GM23248 (cell line): ENCODE results near the gene LIN37. TPM values are rescaled to one million over a fixed set of nuclear protein-coding genes. Genes with fewer than 3 reads are reported as not detected.

Experiments used
- DNase-seq: peaks from one replicate; pipeline ENCODE4 v3.0.0-alpha.2; 2015
- H2AFZ ChIP-seq: fragments of 200-600 bp; sonication (generic); 2 replicates; pipeline ENCODE4 v1.6.1; 2016; ENCODE audit warnings: antibody characterized with exemption
- H3F3A ChIP-seq: fragments of 200-600 bp; sonication (generic); 2 replicates; pipeline ENCODE4 v1.6.1; 2016; ENCODE audit warnings: mild to moderate bottlenecking, antibody characterized with exemption, mixed run types; ENCODE audit not compliant: insufficient read depth
- H3K27ac ChIP-seq: fragments of 200-600 bp; sonication (generic); 2 replicates; pipeline ENCODE4 v1.5.1; 2016; ENCODE audit warnings: mild to moderate bottlenecking
- H3K27me3 ChIP-seq: fragments of 200-600 bp; sonication (generic); replicated peaks from 2 replicates; pipeline ENCODE4 v1.6.1; 2016; ENCODE audit warnings: mild to moderate bottlenecking; ENCODE audit not compliant: insufficient read depth
- H3K36me3 ChIP-seq: fragments of 200-600 bp; sonication (generic); 2 replicates; pipeline ENCODE4 v1.6.1; 2016; ENCODE audit warnings: low read depth, mild to moderate bottlenecking
- H3K4me1 ChIP-seq: fragments of 200-600 bp; sonication (generic); 2 replicates; pipeline ENCODE4 v1.6.1; 2016; ENCODE audit warnings: mild to moderate bottlenecking; ENCODE audit not compliant: insufficient read depth
- H3K4me2 ChIP-seq: fragments of 200-600 bp; sonication (generic); one replicate; pipeline ENCODE4 v1.6.1; 2016; ENCODE audit warnings: mild to moderate bottlenecking; ENCODE audit not compliant: unreplicated experiment
- H3K4me3 ChIP-seq: fragments of 200-600 bp; sonication (generic); 2 replicates; pipeline ENCODE4 v1.5.1; 2016; ENCODE audit warnings: mild to moderate bottlenecking
- H3K79me2 ChIP-seq: fragments of 200-600 bp; sonication (generic); 2 replicates; pipeline ENCODE4 v1.6.1; 2016; ENCODE audit warnings: mild to moderate bottlenecking; ENCODE audit not compliant: insufficient read depth
- H3K9ac ChIP-seq: fragments of 200-600 bp; sonication (generic); 2 replicates; pipeline ENCODE4 v1.6.1; 2016; ENCODE audit warnings: mild to moderate bottlenecking
- H3K9me2 ChIP-seq: fragments of 200-600 bp; sonication (generic); 2 replicates; pipeline ENCODE4 v1.6.1; 2016; ENCODE audit warnings: mixed run types, mild to moderate bottlenecking, moderate library complexity; ENCODE audit not compliant: insufficient read depth
- H3K9me3 ChIP-seq: fragments of 200-600 bp; sonication (generic); one replicate; pipeline ENCODE4 v1.6.1; 2017; ENCODE audit warnings: low read depth
- H4K20me1 ChIP-seq: fragments of 200-600 bp; sonication (generic); 2 replicates; pipeline ENCODE4 v1.6.0; 2016; ENCODE audit not compliant: insufficient read depth
- EZH2 ChIP-seq: fragments of 200-600 bp; sonication (generic); IDR thresholded peaks from 2 replicates; pipeline ENCODE4 v1.6.1; 2018; ENCODE audit warnings: antibody characterized with exemption, mild to moderate bottlenecking; ENCODE audit not compliant: insufficient read depth, poor library complexity, severe bottlenecking
- EZH2phosphoT487 ChIP-seq: fragments of 200-600 bp; sonication (generic); IDR thresholded peaks from 2 replicates; pipeline ENCODE4 v1.6.1; 2018; ENCODE audit warnings: antibody characterized with exemption, moderate library complexity, mild to moderate bottlenecking, low read depth; ENCODE audit not compliant: insufficient read depth
- WGBS, 2 experiments: methylation state at CpG; one replicate each; pipeline ENCODE4 v1.1.6; 2015 to 2017; ENCODE audit warnings: low lambda C conversion rate in 2 of 2, low coverage in 1 of 2; ENCODE audit errors: missing lambda C conversion rate in 2 of 2; 5-methylcytosine and 5-hydroxymethylcytosine counted together
- in situ Hi-C: fragments of 300-500 bp; cut with MboI; formaldehyde crosslinking; loops from 2 replicates; pipeline ENCODE4 v1.15.0; 2020
- polyA plus RNA-seq: library from polyadenylated mRNA; unstranded; fragments of >200 nt; fragmentation: Nextera tagmentation; extraction: Ambion mirVana; gene quantifications from 2 replicates; pipeline ENCODE4 v1.2.1, GENCODE V29; 2016
- total RNA-seq: library from RNA; depleted of rRNA; stranded (reverse); fragments of >200 nt; shearing (Covaris generic); gene quantifications from 2 replicates; pipeline ENCODE4 v1.2.3, GENCODE V29; 2014

Gene LIN37
- total and polyA plus RNA-seq, 2 experiments from 2014 or later = 9.7 to 12.3 TPM

DNA sequence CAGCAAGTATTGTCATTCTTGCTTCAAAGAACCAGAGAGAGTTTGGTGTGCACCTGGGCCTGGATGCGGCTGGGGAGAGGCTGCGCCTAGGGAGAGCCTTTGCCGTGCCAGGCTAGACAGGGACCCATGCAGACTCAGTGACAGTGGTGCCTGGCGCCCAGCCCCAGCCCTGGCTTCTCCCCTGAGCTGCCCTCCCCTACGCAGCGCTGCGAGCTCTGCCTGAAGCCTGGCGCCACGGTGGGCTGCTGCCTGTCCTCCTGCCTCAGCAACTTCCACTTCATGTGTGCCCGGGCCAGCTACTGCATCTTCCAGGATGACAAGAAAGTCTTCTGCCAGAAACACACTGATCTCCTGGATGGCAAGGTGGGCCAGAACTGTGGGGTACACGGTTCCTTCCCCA is 18.6 kb upstream of the LIN37 start:
- H3K36me3 ChIP-seq = peaks cover 22% of the 10 kb centered on the region; the same call in 1 of the 2 replicates
- no peak for DNase-seq

DNA sequence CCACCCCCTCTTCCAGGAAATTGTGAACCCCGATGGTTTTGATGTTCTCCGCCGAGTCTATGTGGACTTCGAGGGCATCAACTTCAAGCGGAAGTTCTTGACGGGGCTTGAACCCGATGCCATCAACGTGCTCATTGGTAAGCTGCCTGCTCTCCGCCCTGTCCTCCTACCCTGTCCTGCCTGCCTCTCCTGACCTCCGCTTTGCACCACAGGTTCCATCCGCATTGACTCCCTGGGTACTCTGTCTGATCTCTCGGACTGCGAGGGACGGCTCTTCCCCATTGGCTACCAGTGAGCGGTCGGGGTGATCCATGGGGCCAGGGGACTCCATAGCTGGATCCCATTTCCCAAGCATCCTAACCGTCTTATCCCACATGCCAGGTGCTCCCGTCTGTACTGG is 18.1 kb upstream of the LIN37 start:
- Histone ChIP-seq H3K9me2 (no peaks in the 10 kb centered on the region), H3K4me1 (no peaks in the 10 kb centered on the region), H3K79me2 (no peaks in the 10 kb centered on the region), H3K27me3 (no peaks in the 10 kb centered on the region), H2AFZ (no peak overlapping the region), H3F3A (no peaks in the 10 kb centered on the region), H4K20me1 (no peaks in the 10 kb centered on the region), H3K4me3 (no peak overlapping the region), H3K9me3 (no peaks in the 10 kb centered on the region), H3K36me3 (peaks cover 17% of the 10 kb centered on the region; the same call in 1 of the 2 replicates), H3K9ac (no peak overlapping the region), H3K4me2 (no peak overlapping the region), H3K27ac (no peak overlapping the region)
- DNase-seq = no peak
- no peak for TF ChIP-seq EZH2phosphoT487
- in situ Hi-C loops = no loop called here
- WGBS, 2 experiments = 93 to 94% methylated on average over 17 to 18 of the region's 18 CpGs

More for the DNA sequence above, 18.6 kb upstream of the LIN37 start:
- TF ChIP-seq EZH2 (no peak), EZH2phosphoT487 (no peak)
- Histone ChIP-seq H3K27me3 (no peaks in the 10 kb centered on the region), H4K20me1 (no peaks in the 10 kb centered on the region), H3K27ac (no peak overlapping the region), H3K4me3 (no peak overlapping the region), H3K9me3 (no peaks in the 10 kb centered on the region), H3K4me1 (no peaks in the 10 kb centered on the region), H3K9me2 (no peaks in the 10 kb centered on the region), H3F3A (no peaks in the 10 kb centered on the region), H3K4me2 (no peak overlapping the region), H2AFZ (no peak overlapping the region), H3K79me2 (no peaks in the 10 kb centered on the region), H3K9ac (no peak overlapping the region)
- in situ Hi-C loops = no loop called here
- WGBS, 2 experiments = 83 to 88% methylated on average over 9 to 11 of the region's 11 CpGs

DNA sequence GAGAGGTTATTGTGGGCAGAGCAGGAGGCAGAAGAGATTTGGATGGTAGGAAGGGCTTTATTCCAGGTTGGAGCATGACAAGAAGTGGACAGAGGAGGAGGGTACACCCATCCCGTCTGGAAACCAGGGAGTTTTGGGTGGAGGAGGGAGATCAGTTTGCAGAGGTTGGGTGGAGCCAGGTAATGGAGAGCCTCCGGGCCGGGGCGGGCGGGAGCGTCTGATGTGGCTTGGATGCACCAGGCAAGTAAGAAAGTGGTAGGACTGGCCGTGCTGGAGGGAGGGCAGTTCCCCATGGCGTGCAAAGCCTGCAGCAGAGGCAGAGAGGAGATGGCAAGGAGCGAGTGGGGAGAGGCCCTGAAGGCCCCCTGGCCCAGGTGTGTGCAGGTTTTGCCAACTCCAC is 17.0 kb upstream of the LIN37 start:
- 88 to 94% methylated on average over 2 to 9 of the region's 9 CpGs for WGBS, 2 experiments
- no peak overlapping the region for H3K27ac ChIP-seq
- no peaks in the 10 kb centered on the region for H3K9me2 ChIP-seq
- DNase-seq = no peak
- H3K36me3 ChIP-seq = peaks cover 13% of the 10 kb centered on the region; the same call in 1 of the 2 replicates
- in situ Hi-C loops = no loop called here
- no peaks in the 10 kb centered on the region for H3K27me3 ChIP-seq
- no peaks in the 10 kb centered on the region for H4K20me1 ChIP-seq
- H2AFZ ChIP-seq = no peak overlapping the region
- H3K4me1 ChIP-seq = no peaks in the 10 kb centered on the region
- no peak overlapping the region for H3K4me2 ChIP-seq
- no peak overlapping the region for H3K4me3 ChIP-seq
- H3F3A ChIP-seq = no peaks in the 10 kb centered on the region
- TF ChIP-seq EZH2phosphoT487 (no peak), EZH2 (no peak)
- no peak overlapping the region for H3K9ac ChIP-seq
- no peaks in the 10 kb centered on the region for H3K9me3 ChIP-seq
- no peaks in the 10 kb centered on the region for H3K79me2 ChIP-seq

DNA sequence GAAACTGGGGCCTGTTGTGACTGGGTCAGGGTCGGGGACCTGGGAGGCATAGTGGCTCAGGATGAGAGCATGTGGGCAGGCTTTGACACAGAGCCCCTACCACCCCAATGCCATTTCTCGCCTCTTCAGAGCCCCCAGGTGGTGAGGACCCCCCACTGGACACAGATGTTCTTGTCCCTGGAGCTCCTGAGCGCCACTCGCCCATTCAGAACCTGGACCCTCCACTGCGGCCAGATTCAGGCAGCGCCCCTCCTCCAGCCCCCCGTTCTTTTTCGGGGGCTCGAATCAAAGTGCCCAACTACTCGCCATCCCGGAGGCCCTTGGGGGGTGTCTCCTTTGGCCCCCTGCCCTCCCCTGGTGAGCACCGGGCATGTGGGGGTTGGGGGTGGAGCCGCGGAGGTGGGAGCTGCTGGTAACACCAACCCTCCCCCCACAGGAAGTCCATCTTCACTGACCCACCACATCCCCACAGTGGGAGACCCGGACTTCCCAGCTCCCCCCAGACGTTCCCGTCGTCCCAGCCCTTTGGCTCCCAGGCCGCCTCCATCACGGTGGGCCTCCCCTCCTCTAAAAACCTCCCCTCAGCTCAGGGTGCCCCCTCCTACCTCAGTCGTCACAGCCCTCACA is 16.5 kb upstream of the LIN37 start:
- Histone ChIP-seq H3K9ac (no peak overlapping the region), H3F3A (no peaks in the 10 kb centered on the region), H3K4me3 (no peak overlapping the region), H3K4me1 (no peaks in the 10 kb centered on the region), H3K27ac (no peak overlapping the region), H3K9me2 (no peaks in the 10 kb centered on the region), H3K27me3 (no peaks in the 10 kb centered on the region), H3K4me2 (no peak overlapping the region), H3K36me3 (peaks cover 11% of the 10 kb centered on the region; the same call in 1 of the 2 replicates), H3K79me2 (no peaks in the 10 kb centered on the region), H2AFZ (no peak overlapping the region), H3K9me3 (no peaks in the 10 kb centered on the region), H4K20me1 (no peaks in the 10 kb centered on the region)
- in situ Hi-C loops = no loop called here
- no peak for DNase-seq
- TF ChIP-seq EZH2phosphoT487 (no peak), EZH2 (no peak)
- 92 to 93% methylated on average over 16 to 21 of the region's 21 CpGs for WGBS, 2 experiments
